Mucosa of stomach (tissue), 1 donor: ENCODE data around the gene G0S2.

Experiments used
- H3K27me3 ChIP-seq: one replicate; pipeline ENCODE4 v1.7.0; 2013; ENCODE audit warnings: mild to moderate bottlenecking, low read length; ENCODE audit not compliant: control insufficient read depth, insufficient read depth
- H3K36me3 ChIP-seq: one replicate; pipeline ENCODE4 v1.7.0; 2013; ENCODE audit warnings: low read length; ENCODE audit not compliant: control insufficient read depth, insufficient read depth
- H3K4me1 ChIP-seq: one replicate; pipeline ENCODE4 v1.7.0; 2013; ENCODE audit warnings: mild to moderate bottlenecking, low read length; ENCODE audit not compliant: control insufficient read depth, insufficient read depth
- H3K4me3 ChIP-seq: one replicate; pipeline ENCODE4 v1.7.0; 2013; ENCODE audit warnings: low read length
- H3K9ac ChIP-seq: one replicate; pipeline ENCODE4 v1.7.0; 2013; ENCODE audit warnings: mild to moderate bottlenecking, low read length, moderate library complexity
- H3K9me3 ChIP-seq: one replicate; pipeline ENCODE4 v1.7.0; 2013; ENCODE audit warnings: mild to moderate bottlenecking, low read length, moderate library complexity; ENCODE audit not compliant: control insufficient read depth
- donor health status: Pancreatic carcinoma.

The G0S2 gene

GRCh38 chr1:209652121-209652735 is 23.0 kb upstream of the G0S2 start, which contains the start of gene LAMB3:
Gene LAMB3 (minus strand): TSS chr1:209652425. CDS start chr1:209650944, 1,481 bp downstream.
- Histone ChIP-seq H3K4me1 (peaks cover 84% of the 10 kb centered on the region), H3K4me3 (peak within 1 kb of the TSS; percentile 62), H3K9ac (peak within 1 kb of the TSS; percentile 96)

GRCh38 chr1:209652873-209653401 is 22.3 kb upstream of the G0S2 start:
- no peak overlapping the region for H3K4me3 ChIP-seq
- peak overlapping the region; percentile 96 for H3K9ac ChIP-seq
- no peaks in the 10 kb centered on the region for H3K27me3 ChIP-seq
- no peaks in the 10 kb centered on the region for H3K9me3 ChIP-seq
- H3K36me3 ChIP-seq = no peaks in the 10 kb centered on the region
- H3K4me1 ChIP-seq = peaks cover 87% of the 10 kb centered on the region

More at GRCh38 chr1:209652121-209652735, 23.0 kb upstream of the G0S2 start, which contains the start of gene LAMB3:
- Histone ChIP-seq H3K27me3 (no peaks in the 10 kb centered on the region), H3K36me3 (no peaks in the 10 kb centered on the region), H3K9me3 (no peaks in the 10 kb centered on the region)

GRCh38 chr1:209653915-209654351 is 21.3 kb upstream of the G0S2 start:
- Histone ChIP-seq H3K4me3 (peak overlapping the region; percentile 5), H3K9ac (peak overlapping the region; percentile 68), H3K4me1 (peaks cover 78% of the 10 kb centered on the region)

GRCh38 chr1:209655411-209656231 is 19.6 kb upstream of the G0S2 start:
- Histone ChIP-seq H3K4me3 (no peak overlapping the region), H3K9me3 (no peaks in the 10 kb centered on the region), H3K27me3 (no peaks in the 10 kb centered on the region), H3K9ac (no peak overlapping the region), H3K36me3 (no peaks in the 10 kb centered on the region), H3K4me1 (peaks cover 63% of the 10 kb centered on the region)

More at GRCh38 chr1:209653915-209654351, 21.3 kb upstream of the G0S2 start:
- Histone ChIP-seq H3K36me3 (no peaks in the 10 kb centered on the region), H3K9me3 (no peaks in the 10 kb centered on the region), H3K27me3 (no peaks in the 10 kb centered on the region)

GRCh38 chr1:209657140-209657879 is 17.9 kb upstream of the G0S2 start:
- H3K27me3 ChIP-seq = no peaks in the 10 kb centered on the region
- H3K36me3 ChIP-seq = no peaks in the 10 kb centered on the region
- H3K4me1 ChIP-seq = peaks cover 55% of the 10 kb centered on the region
- no peak overlapping the region for H3K9ac ChIP-seq
- H3K4me3 ChIP-seq = no peak overlapping the region
- H3K9me3 ChIP-seq = no peaks in the 10 kb centered on the region

- Histone ChIP-seq H3K27me3 (no peaks in the 10 kb centered on the region), H3K4me3 (no peak overlapping the region), H3K36me3 (no peaks in the 10 kb centered on the region), H3K9me3 (no peaks in the 10 kb centered on the region), H3K4me1 (peaks cover 55% of the 10 kb centered on the region), H3K9ac (no peak overlapping the region)
Observed at GRCh38 chr1:209657918-209658317, 17.3 kb upstream of the G0S2 start.

- H3K9ac ChIP-seq = no peak overlapping the region
- H3K27me3 ChIP-seq = no peaks in the 10 kb centered on the region
- no peaks in the 10 kb centered on the region for H3K36me3 ChIP-seq
- peaks cover 41% of the 10 kb centered on the region for H3K4me1 ChIP-seq
- no peak overlapping the region for H3K4me3 ChIP-seq
- no peaks in the 10 kb centered on the region for H3K9me3 ChIP-seq
Observed at GRCh38 chr1:209659909-209660308, 15.3 kb upstream of the G0S2 start.

- H3K4me3 ChIP-seq = no peak overlapping the region
Observed at GRCh38 chr1:209661071-209661470, 14.1 kb upstream of the G0S2 start.

GRCh38 chr1:209662879-209663327 is 12.3 kb upstream of the G0S2 start:
- H3K9me3 ChIP-seq = no peaks in the 10 kb centered on the region
- no peak overlapping the region for H3K4me3 ChIP-seq
- H3K27me3 ChIP-seq = no peaks in the 10 kb centered on the region
- no peak overlapping the region for H3K9ac ChIP-seq
- peaks cover 14% of the 10 kb centered on the region for H3K4me1 ChIP-seq
- H3K36me3 ChIP-seq = no peaks in the 10 kb centered on the region

More at GRCh38 chr1:209661071-209661470, 14.1 kb upstream of the G0S2 start:
- H3K4me1 ChIP-seq = peaks cover 31% of the 10 kb centered on the region
- H3K9me3 ChIP-seq = no peaks in the 10 kb centered on the region
- H3K36me3 ChIP-seq = no peaks in the 10 kb centered on the region
- H3K27me3 ChIP-seq = no peaks in the 10 kb centered on the region
- no peak overlapping the region for H3K9ac ChIP-seq

GRCh38 chr1:209667103-209667502 is 8.1 kb upstream of the G0S2 start:
- Histone ChIP-seq H3K4me3 (no peak overlapping the region), H3K36me3 (no peaks in the 10 kb centered on the region), H3K27me3 (no peaks in the 10 kb centered on the region), H3K9me3 (no peaks in the 10 kb centered on the region), H3K4me1 (peaks cover 14% of the 10 kb centered on the region), H3K9ac (no peak overlapping the region)

GRCh38 chr1:209667708-209668107 is 7.5 kb upstream of the G0S2 start:
- Histone ChIP-seq H3K4me3 (no peak overlapping the region), H3K27me3 (no peaks in the 10 kb centered on the region), H3K9me3 (no peaks in the 10 kb centered on the region)

More at GRCh38 chr1:209667708-209668107, 7.5 kb upstream of the G0S2 start:
- Histone ChIP-seq H3K9ac (no peak overlapping the region), H3K4me1 (peaks cover 8% of the 10 kb centered on the region), H3K36me3 (no peaks in the 10 kb centered on the region)
